ENCODE results near the gene MTOR. TPM values are rescaled to one million over a fixed set of nuclear protein-coding genes. Genes with fewer than 3 reads are reported as not detected.

MTOR gene
- total and polyA plus RNA-seq, 2 of the 8 experiments (the other 6 are each of a cell fraction or from before 2014, with no cell fraction given) = 44.2 to 76.8 TPM

DNA sequence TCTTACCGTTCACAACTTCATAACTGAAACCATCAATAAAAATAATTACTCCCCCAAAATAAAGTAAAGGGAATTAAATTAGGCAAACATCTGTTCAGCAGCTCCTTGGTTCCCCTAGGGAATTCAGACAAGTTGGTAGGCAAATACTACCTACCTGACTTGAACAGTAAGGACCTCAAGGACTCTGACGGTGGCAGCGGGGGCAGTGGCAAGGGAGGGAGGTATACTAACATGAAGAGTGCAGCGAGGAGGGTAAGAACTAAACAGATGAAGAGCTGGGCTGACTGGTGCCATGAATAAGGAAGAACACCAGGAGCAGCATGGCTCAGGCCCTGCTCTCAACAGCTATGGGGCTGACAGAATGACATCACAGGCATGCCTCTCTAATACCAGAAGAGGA lies 33.1 kb downstream of the MTOR start:
- Histone ChIP-seq H2BK5ac (ENCODE audit: low read depth, low read length) (no peak overlapping the region), H3K56ac (replicated peaks; ENCODE audit: insufficient read length, low read depth, low read length) (no peak overlapping the region), H3K36me3 (ENCODE audit: control insufficient read depth in 2 of 4, insufficient read depth in 4 of 4, low read length in 3 of 4) (peaks cover 38 to 77% (median 63%) of the 10 kb centered on the region in 4 experiments), H2BK15ac (ENCODE audit: low read length) (no peak overlapping the region), H2BK12ac (ENCODE audit: low read depth, low read length) (no peak overlapping the region), H3K27me3 (replicated peaks in 1 of 4; ENCODE audit: control insufficient read depth in 3 of 4, extremely low read depth in 1 of 4, insufficient read depth in 3 of 4, low read length in 3 of 4) (no peaks in the 10 kb centered on the region), H3K18ac (ENCODE audit: extremely low read depth, low read length) (no peak overlapping the region), H3K4me3 (ENCODE audit: extremely low read depth in 1 of 4, insufficient read depth in 2 of 4, low read depth in 3 of 4, low read length in 4 of 4) (no peak overlapping the region), H4K91ac (replicated peaks; ENCODE audit: insufficient read length, low read length) (no peak overlapping the region), H3K4ac (replicated peaks; ENCODE audit: insufficient read length, low read depth, low read length) (no peak overlapping the region), H3K4me2 (ENCODE audit: insufficient read depth in 1 of 2, low read depth in 2 of 2, low read length in 2 of 2) (no peak overlapping the region), H3K4me1 (replicated peaks in 1 of 4; ENCODE audit: control insufficient read depth in 3 of 4, insufficient read depth in 4 of 4, low read length in 3 of 4) (no peaks in the 10 kb centered on the region), H3K23me2 (ENCODE audit: low read depth, low read length) (no peaks in the 10 kb centered on the region), H2AFZ (ENCODE audit: low read length) (no peak overlapping the region), H3K23ac (ENCODE audit: insufficient read length) (no peak overlapping the region), H3K27ac (ENCODE audit: low read depth, low read length) (no peak overlapping the region), H3K79me2 (ENCODE audit: control insufficient read depth in 1 of 2, insufficient read depth in 2 of 2, low read length in 2 of 2) (no peaks in the 10 kb centered on the region), H3K14ac (ENCODE audit: insufficient read length) (no peak overlapping the region), H3K9ac (replicated peaks in 1 of 4; ENCODE audit: extremely low read depth in 1 of 4, low read depth in 3 of 4, low read length in 3 of 4) (no peak overlapping the region), H3K9me3 (ENCODE audit: insufficient read depth in 2 of 2, low read depth in 1 of 2, low read length in 1 of 2) (no peaks in the 10 kb centered on the region), H3K79me1 (ENCODE audit: low read depth, low read length) (no peaks in the 10 kb centered on the region; the same call in 1 of the 2 replicates), H2BK20ac (ENCODE audit: low read length) (no peak overlapping the region), H2AK5ac (ENCODE audit: low read depth, low read length) (no peak overlapping the region), H2BK120ac (replicated peaks; ENCODE audit: low read depth, low read length) (no peak overlapping the region), H4K8ac (ENCODE audit: extremely low read depth, insufficient read depth, low read length) (no peak overlapping the region), H4K20me1 (replicated peaks in 1 of 2; ENCODE audit: control insufficient read depth in 1 of 2, insufficient read depth in 2 of 2, low read length in 2 of 2) (peaks cover 0 to 1% of the 10 kb centered on the region in 2 experiments), H4K5ac (ENCODE audit: insufficient read length, low read depth, low read length) (no peak overlapping the region)
- TF ChIP-seq POU5F1 (IDR thresholded peaks at IDR 0.05; ENCODE audit: low read depth, low read length) (no peak), SAP30 (IDR thresholded peaks at IDR 0.05; ENCODE audit: insufficient read depth, insufficient replicate concordance, low read length) (no peak), SP4 (IDR thresholded peaks at IDR 0.05; ENCODE audit: low read length) (no peak), CHD1 (IDR thresholded peaks at IDR 0.05; ENCODE audit: low read depth, low read length) (no peak), KDM1A (IDR thresholded peaks at IDR 0.05; ENCODE audit: borderline replicate concordance, low read length) (no peak)
- TF ChIP-seq, protein P1, sequence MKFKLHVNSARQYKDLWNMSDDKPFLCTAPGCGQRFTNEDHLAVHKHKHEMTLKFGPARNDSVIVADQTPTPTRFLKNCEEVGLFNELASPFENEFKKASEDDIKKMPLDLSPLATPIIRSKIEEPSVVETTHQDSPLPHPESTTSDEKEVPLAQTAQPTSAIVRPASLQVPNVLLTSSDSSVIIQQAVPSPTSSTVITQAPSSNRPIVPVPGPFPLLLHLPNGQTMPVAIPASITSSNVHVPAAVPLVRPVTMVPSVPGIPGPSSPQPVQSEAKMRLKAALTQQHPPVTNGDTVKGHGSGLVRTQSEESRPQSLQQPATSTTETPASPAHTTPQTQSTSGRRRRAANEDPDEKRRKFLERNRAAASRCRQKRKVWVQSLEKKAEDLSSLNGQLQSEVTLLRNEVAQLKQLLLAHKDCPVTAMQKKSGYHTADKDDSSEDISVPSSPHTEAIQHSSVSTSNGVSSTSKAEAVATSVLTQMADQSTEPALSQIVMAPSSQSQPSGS (IDR thresholded peaks at IDR 0.05; ENCODE audit: low read length) = no peak
- TF ChIP-seq, protein P2, sequence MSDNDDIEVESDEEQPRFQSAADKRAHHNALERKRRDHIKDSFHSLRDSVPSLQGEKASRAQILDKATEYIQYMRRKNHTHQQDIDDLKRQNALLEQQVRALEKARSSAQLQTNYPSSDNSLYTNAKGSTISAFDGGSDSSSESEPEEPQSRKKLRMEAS (IDR thresholded peaks at IDR 0.05) = no peak
- ChIA-PET CTCF (ENCODE audit: partially characterized antibody) (interaction anchor here (0.8 to 2.5 kb wide), 2 partner anchors 11 to 12 kb away, joined by 3 to 20 read pairs; no protein-coding TSS in a partner anchor), POLR2A (ENCODE audit: partially characterized antibody) (interaction anchor here (0.8 kb wide), 1 partner anchor 13 kb away, joined by 3 read pairs; no protein-coding TSS in a partner anchor)
- FAIRE-seq = no peak
- no peak for DNase-seq (ENCODE audit: low read depth in 1 of 2, low spot score in 2 of 2)
- 98% methylated on average over 4 of the region's 4 CpGs; no CpG with 5 or more reads in 1 of the 2 experiments for WGBS, 2 experiments (ENCODE audit: extremely low coverage in 1 of 2, insufficient coverage in 1 of 2, insufficient read length in 1 of 2, insufficient replicate concordance in 2 of 2, low coverage in 1 of 2, low lambda C conversion rate in 2 of 2, missing lambda C conversion rate in 1 of 2)

Measured in H1 (cell line).